Activated T-cell treated with anti-CD3 and anti-CD28 coated beads for 1 hour (primary cell): Measurements from ENCODE around the gene RSL24D1.
A peak's percentile ranks its signal among the peaks of the same experiment; 100 is the strongest.

Source experiments
- DNase-seq: peaks from one replicate; pipeline ENCODE4 v3.0.0-alpha.2; 2020; ENCODE audit warnings: low read depth

RSL24D1 gene

DNA sequence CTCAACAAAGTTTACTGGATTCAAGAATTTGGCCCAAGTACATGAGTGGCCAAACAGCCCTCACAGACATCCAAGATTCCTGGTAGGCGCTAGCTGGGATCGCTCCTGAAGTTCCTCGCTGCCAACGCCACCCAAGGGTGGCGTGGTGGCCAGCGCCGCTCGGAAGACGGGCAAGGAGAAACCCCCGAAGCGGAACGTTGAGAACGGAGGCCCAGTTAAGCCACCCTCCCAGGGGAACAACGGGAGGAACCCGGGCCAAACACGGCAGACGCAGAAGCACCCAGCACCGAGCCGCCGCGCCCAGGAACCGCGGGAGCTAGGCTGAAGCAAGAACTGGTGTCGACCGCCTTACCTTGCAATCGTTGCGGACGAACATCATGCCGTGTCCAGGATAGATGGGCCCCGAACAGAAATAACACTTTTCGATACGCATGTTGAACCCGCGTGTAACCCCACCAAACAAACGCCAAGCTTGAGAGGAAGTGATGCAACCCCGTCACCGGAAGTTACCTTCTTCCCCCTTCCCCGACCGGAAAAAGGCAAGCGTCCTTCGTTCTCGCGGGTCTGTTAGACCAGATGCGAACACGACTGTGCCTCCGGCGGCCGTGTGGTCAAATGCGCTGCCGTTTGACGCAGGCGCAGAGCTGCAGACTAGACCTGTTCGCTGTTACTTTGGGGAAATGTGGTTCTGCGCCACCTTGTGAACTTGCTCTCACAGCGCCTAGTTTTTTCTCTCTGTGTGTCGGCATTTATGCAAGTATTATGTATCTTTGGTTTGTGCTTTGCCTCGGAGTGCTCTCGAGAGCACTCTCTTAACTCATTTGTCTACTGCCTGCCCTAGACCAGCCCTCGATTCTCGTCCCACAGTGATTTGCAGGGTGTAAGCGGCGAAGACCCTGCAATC lies at the start of gene RSL24D1:
RSL24D1 (minus strand) TSS at position 484 of the 904 bp plus-strand sequence; CDS start at position 433, 51 bp downstream.
- peak; percentile 92 for DNase-seq

DNA sequence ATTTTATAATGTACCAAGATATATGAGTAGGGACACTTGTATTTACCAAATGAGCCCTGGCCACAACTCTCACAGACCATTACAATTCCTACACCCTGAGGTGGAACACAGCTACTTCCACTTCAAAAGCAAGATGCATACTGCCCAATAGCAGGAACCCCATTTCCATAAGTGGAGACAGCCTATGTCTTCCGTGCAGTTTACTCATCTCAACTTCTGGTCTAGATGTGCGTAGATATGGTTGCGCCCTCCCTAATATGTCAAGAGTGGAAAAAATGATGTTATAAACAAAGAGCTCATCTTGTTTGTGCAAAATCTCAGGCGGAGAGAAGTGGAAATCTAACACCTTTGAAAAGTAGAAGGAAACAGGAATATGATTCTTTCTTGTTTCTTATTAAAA lies 48.3 kb upstream of the RSL24D1 start:
- no peak for DNase-seq

DNA sequence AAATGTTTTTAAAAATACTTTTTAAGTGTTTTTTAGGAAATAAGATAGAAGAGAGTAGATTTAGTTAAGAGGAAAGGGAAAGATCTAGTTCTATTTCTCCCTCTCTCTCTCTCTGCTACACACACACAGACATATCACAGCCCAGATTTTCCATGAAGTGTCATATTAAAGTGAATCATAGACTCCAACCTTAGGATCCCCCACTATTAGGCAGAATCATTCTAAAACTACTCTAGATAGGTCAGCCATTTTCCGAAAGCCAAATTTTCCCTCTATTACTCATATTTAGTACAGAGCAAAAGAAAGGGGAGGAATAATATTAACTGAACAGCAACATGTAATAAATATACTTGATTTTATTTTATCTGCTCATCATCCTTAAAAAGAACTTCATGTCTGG lies 45.1 kb upstream of the RSL24D1 start:
- DNase-seq, result no peak

- DNase-seq, result no peak
Measured at GRCh38 chr15:55241186-55241585, 44.4 kb upstream of the RSL24D1 start.

GRCh38 chr15:55240125-55240760 lies 43.5 kb upstream of the RSL24D1 start:
- DNase-seq, result no peak

DNA sequence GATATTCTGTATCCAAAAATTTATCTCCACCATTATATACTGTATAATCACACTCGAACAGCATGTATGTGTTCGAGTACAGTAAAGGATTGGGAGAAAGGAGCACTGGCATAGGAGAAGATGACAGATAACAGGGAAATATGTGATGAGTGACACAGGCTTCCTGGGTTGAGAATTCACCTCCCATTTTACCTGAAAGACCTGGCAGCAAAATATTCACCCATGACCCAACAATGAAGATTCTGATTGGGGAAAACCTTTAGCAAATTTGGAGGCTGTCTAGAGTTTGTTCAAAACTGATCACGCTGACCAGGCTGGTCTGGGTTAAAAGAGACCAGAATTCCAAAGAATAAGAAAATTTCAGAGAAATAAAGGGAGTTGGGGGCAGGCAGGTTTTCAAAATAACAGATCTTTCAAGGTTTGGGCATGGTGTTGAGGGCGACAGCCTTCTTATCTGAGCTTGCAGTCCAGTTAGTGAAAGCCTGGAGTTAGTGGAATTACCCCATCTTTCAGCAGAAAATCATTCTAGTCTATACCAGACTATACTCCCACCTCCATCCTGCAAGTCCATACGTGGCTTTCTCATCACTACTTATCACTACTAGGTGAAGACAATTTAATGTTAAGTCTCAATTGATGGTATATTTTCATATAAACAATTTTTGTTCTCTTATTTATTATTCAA lies 42.8 kb upstream of the RSL24D1 start:
- DNase-seq, result no peak

GRCh38 chr15:55238877-55239276 lies 42.1 kb upstream of the RSL24D1 start:
- no peak for DNase-seq

- no peak for DNase-seq
Measured at GRCh38 chr15:55237219-55238130, 40.7 kb upstream of the RSL24D1 start.

DNA sequence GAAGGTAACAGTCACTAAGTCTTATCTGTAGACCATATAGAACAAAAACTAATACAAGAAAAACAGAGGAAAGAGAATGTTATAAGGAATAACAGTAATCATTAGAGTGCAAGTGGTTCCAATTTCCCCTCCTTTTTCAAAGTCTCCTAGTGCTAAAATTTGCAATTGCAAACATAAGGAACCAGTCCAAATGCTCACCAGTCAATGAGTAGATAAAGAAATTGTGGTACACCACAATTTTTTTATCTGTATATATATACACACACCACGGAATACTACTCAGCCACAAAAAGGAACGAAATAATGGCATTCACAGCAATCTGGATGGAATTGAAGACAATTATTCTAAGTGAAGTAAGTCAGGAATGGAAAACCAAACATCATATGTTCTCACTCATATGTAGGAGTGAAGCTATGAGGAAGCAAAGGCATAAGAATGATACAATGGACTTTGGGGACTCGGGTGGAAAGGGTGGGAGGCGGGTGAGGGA lies 38.9 kb upstream of the RSL24D1 start:
- DNase-seq, result no peak

DNA sequence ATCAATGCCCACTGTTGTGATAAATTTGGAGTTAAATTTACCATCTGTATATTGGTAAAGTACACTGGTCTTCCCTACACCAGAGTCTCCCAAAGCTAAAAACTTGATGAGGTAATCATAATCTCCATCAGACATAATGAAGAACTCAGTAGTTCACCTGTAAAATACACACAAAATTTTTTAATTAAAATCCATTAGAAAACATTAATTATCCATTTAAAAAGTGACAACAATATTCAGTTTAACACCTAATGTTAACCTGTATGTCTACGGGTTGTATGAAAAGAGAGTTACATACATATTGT lies 38.0 kb upstream of the RSL24D1 start:
- DNase-seq, result no peak

- no peak for DNase-seq
Measured at GRCh38 chr15:55234104-55234799, 37.5 kb upstream of the RSL24D1 start.

DNA sequence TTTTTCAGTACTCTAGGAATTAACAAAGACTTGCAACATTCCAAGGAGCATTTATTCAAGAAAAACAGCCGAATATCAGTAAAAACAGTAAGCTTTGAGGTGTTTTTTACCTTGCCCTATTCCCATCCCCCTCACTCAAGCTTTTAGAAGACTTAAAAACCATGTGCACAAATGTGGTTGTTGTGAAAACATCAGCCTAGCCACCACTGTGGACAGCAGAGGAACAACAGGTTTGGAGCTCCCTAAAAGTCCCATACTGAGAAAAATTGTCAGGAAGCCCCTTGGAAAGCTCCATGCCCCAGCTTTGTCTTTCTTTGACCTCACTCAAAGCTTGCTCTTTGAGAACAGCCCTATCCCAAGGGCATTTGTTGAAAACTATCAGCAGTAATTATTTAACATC lies 34.7 kb upstream of the RSL24D1 start:
- no peak for DNase-seq

DNA sequence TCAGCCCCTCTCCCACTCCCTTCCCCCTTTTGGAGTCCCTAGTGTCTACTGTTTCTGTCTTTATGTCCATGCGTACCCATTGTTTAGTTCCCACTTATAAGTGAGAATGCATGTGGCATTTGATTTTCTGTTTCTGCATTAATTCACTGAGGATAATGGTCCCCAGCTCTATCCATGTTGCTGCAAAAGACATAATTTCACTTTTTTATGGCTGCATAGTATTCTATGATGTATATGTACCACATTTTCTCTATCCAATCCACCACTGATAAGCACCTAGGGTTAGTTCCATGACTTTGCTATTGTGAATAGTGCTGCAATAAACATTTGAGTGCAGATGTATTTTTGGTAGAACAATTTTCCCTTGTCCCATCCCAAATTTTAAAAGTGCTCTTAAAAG lies 34.2 kb upstream of the RSL24D1 start:
- no peak for DNase-seq

- DNase-seq, result no peak
Measured at GRCh38 chr15:55230051-55230670, 33.4 kb upstream of the RSL24D1 start.

DNA sequence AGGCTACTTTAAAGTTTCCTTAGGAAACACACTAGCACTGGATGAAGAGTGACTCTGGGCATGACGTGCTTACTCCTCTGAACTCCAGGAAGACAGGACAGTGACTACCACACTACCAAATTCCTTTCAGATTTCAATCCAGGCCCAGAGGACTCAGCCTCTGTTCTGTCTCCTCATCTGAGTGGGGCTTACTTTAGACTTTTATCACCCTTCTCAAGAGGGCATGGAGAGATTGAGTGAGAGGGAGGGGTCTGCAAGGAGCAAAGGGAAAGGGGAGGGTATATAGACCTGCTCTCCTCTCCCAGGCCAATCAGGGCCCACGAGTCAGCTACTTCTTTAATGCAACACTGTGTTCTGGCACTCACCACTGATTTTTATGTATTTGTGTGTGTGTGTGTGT lies 29.4 kb upstream of the RSL24D1 start:
- no peak for DNase-seq

DNA sequence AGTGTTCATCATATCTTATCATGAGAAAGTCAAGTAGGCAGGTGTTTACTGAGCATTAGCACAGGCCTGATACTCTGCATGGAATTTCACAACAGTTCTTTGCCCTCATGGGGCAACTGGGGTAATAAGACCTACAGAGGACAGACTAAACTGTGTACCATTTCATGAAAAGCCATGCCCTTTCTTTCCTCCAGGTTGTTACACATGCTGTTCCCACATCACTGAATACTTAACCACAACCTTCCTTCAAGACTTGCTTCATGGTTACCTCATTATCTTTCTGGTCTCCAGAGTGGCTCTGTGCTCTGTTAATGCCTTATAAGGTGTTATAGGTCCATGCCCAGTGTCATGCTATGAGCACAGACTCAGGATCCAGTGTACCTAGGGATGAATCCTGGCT lies 28.2 kb upstream of the RSL24D1 start:
- no peak for DNase-seq

- DNase-seq, result no peak
Measured at GRCh38 chr15:55222588-55222987, 25.8 kb upstream of the RSL24D1 start.

GRCh38 chr15:55221090-55222011 lies 24.6 kb upstream of the RSL24D1 start:
- no peak for DNase-seq

DNA sequence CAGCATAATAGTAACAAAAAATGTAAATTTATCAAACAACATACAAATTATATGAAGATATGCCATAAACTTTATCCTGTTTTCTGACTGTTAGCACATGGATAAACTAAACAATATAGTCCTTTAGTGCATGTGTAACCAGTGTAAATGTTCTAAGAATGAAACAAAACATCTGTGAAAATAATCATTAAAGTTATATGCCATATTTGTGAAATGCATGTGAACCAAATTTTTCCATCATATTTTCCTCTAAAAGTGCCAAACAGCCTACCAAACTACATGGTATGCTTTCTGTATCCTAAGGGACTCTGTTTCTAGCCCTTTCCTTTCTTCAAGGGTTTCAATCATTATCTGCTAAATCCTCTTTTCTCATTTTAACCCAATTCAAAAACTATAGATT lies 23.9 kb upstream of the RSL24D1 start:
- DNase-seq, result no peak

GRCh38 chr15:55218056-55218455 lies 21.3 kb upstream of the RSL24D1 start:
- DNase-seq, result no peak
